Ectodermal cell (in vitro differentiated cells): ENCODE results near the gene GCLM.
"Not testable (repeated sequence)": the region's sequence is repeated elsewhere in the genome, so short reads cannot be mapped to it uniquely, and the experiment has no call there.

Experiments used
- H3K27ac ChIP-seq: 2 replicates; pipeline ENCODE4 v1.7.0; 2013; ENCODE audit warnings: mild to moderate bottlenecking, low read depth, low read length; ENCODE audit not compliant: insufficient read depth, poor library complexity, severe bottlenecking
- H3K27me3 ChIP-seq: 2 replicates; pipeline ENCODE4 v1.7.0; 2013; ENCODE audit warnings: mild to moderate bottlenecking, low read length; ENCODE audit not compliant: insufficient read depth, control insufficient read depth, poor library complexity, severe bottlenecking
- H3K36me3 ChIP-seq: one replicate; pipeline ENCODE4 v1.7.0; 2013; ENCODE audit warnings: low read length; ENCODE audit not compliant: control insufficient read depth, insufficient read depth
- H3K4me1 ChIP-seq: one replicate; pipeline ENCODE4 v1.7.0; 2013; ENCODE audit warnings: low read length; ENCODE audit not compliant: control insufficient read depth, insufficient read depth
- H3K4me3 ChIP-seq: 2 replicates; pipeline ENCODE4 v1.7.0; 2013; ENCODE audit warnings: low read depth, low read length, control low read depth; ENCODE audit not compliant: insufficient read depth
- H3K9me3 ChIP-seq: 2 replicates; pipeline ENCODE4 v1.7.0; 2013; ENCODE audit warnings: mild to moderate bottlenecking, low read length, moderate library complexity; ENCODE audit not compliant: control insufficient read depth
- WGBS, 2 experiments: methylation state at CpG; one replicate each; pipeline ENCODE4 v1.1.7; 2013; ENCODE audit warnings: missing lambda C conversion rate in 2 of 2; 5-methylcytosine and 5-hydroxymethylcytosine counted together

GCLM gene

DNA sequence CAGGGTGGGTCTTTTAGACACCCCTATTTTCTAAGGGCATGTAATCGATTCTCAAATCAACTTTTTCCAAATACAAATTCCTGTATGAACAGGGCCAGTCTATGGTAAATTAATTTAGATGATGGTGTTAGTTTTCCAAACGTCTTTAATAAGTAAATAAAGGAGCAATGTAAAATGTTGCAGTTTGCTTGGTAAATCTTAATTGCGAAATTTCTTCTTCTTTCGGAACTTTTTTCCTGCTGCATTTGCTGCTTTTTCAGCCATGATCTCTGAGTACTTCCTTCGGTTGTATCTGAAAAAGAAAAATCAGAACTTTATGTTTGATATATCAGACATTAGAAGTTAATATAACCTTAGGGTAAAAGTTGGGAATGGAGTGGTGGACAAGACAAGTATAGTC, 39.6 kb downstream of the GCLM start:
- H3K27ac ChIP-seq: no peak overlapping the region
- H3K36me3 ChIP-seq: peaks cover 28% of the 10 kb centered on the region
- 96 to 99% methylated on average over 3 to 4 of the region's 5 CpGs for WGBS, 2 experiments
- H3K9me3 ChIP-seq: no peaks in the 10 kb centered on the region
- no peaks in the 10 kb centered on the region for H3K27me3 ChIP-seq
- no peaks in the 10 kb centered on the region for H3K4me1 ChIP-seq
- H3K4me3 ChIP-seq: no peak overlapping the region

DNA sequence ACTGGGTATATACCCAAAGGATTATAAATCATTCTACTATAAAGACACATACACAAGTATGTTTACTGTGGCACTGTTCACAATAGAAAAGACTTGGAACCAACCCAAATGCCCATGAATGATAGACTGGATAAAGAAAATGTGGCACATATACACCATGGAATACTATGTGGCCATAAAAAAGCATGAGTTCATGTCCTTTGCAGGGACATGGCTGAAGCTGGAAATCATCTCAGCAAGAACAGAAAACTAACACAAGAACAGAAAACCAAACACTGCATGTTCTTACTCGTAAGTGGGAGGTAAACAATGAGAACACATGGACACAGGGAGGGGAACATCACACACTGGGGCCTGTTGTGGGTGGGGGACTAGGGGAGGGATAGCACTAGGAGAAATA, 40.7 kb downstream of the GCLM start:
- H3K27ac ChIP-seq, H3K9me3 ChIP-seq, H3K4me1 ChIP-seq, H3K4me3 ChIP-seq, H3K27me3 ChIP-seq: not testable (repeated sequence)
- WGBS, 2 experiments: 96 to 100% methylated on average over 1 of the region's 1 CpG
- H3K36me3 ChIP-seq: peaks cover 17% of the 10 kb centered on the region

DNA sequence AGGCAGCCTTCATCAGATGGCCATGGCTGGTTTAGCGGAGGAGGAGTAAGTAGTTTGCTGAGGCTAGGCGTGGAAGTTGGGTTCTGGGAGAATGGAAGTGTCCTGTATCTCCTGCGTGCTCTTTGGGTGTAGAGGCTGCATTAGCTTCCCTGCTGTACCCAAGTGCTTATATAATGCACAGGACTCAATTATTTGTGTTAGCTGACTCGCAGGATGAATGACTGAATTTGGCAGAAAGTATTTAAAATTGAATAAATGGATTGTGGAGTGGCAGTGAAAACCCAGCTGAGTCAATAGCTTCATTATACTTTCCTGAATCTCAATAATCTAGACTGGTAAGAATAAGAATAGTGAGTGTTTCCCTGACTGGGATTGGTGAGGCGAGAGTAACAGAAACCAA, 44.0 kb downstream of the GCLM start:
- H3K27me3 ChIP-seq: no peaks in the 10 kb centered on the region
- H3K9me3 ChIP-seq: no peaks in the 10 kb centered on the region
- H3K4me3 ChIP-seq: no peak overlapping the region
- peaks cover 7% of the 10 kb centered on the region for H3K36me3 ChIP-seq
- no peaks in the 10 kb centered on the region for H3K4me1 ChIP-seq
- WGBS, 2 experiments: 94 to 95% methylated on average over 5 of the region's 5 CpGs
- no peak overlapping the region for H3K27ac ChIP-seq

DNA sequence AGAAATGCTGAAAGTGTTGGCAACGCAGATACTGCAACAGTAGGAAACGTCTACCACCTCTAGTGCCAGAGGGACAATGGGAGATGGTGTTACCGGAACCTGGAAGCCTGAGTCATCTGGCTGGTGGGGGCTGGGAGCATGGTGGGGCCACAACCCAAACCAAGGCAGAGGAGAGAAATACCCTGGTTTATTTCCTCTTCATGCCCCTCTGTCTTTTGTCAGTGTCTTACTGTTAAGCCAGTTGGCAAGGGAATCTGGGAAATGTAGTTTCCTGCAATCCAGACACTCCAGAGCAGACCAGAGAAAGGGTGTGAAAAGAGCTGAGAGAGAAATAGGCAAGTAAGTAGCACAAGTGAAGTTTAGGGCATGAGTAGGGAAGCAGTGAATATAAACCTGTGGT, 45.1 kb downstream of the GCLM start:
- Histone ChIP-seq H3K27me3 (no peaks in the 10 kb centered on the region), H3K27ac (no peak overlapping the region), H3K4me1 (no peaks in the 10 kb centered on the region), H3K36me3 (peaks cover 5% of the 10 kb centered on the region), H3K4me3 (no peak overlapping the region), H3K9me3 (no peaks in the 10 kb centered on the region)
- WGBS, 2 experiments: 85 to 86% methylated on average over 3 of the region's 3 CpGs

DNA sequence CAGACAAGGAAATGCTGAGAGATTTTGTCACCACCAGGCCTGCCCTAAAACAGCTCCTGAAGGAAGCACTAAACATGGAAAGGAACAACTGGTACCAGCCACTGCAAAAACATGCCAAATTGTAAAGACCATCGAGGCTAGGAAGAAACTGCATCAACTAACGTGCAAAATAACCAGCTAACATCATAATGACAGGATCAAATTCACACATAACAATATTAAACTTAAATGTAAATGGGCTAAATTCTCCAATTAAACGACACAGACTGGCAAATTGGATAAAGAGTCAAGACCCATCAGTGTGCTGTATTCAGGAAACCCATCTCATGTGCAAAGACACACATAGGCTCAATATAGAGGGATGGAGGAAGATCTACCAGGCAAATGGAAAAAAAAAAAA, 51.6 kb downstream of the GCLM start:
- not testable (repeated sequence) for H3K9me3 ChIP-seq, H3K27me3 ChIP-seq, H3K4me3 ChIP-seq, H3K36me3 ChIP-seq, H3K27ac ChIP-seq, H3K4me1 ChIP-seq
- WGBS, 2 experiments: 74% methylated on average over 2 of the region's 3 CpGs; no CpG with 5 or more reads in 1 of the 2 experiments

DNA sequence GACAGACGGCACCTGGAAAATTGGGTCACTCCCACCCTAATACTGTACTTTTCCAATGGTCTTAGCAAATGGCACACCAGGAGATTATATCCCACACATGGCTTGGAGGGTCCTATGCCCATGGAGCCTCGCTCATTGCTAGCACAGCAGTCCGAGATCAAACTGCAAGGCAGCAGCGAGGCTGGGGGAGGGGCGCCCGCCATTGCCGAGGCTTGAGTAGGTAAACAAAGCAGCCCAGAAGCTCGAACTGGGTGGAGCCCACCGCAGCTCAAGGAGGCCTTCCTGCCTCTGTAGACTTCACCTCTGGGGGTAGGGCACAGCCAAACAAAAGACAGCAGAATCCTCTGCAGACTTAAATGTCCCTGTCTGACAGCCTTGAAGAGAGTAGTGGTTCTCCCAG, 53.2 kb downstream of the GCLM start:
- not testable (repeated sequence) for H3K27ac ChIP-seq, H3K4me3 ChIP-seq, H3K36me3 ChIP-seq, H3K27me3 ChIP-seq, H3K4me1 ChIP-seq, H3K9me3 ChIP-seq
- WGBS, 2 experiments: 87 to 92% methylated on average over 9 of the region's 9 CpGs

DNA sequence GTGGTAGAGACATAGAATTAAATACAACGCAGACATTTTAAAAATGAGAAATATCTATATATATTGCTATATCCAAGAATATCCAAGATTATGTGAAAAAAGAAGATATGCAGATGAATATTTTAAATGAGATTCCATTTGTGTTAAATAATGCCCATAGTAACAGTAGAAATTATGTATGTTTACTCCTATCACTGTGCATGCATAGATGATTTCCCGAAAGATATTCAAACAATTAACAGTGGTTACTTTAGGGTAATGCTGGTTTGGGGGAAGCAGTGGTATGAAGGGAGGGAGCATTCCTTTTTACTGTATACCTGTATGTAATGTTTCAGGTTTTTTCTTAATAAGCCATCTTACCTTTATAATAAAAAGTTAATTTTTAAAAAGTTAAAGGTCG, 55.3 kb downstream of the GCLM start:
- no peaks in the 10 kb centered on the region for H3K36me3 ChIP-seq
- no peak overlapping the region for H3K27ac ChIP-seq
- no peaks in the 10 kb centered on the region for H3K9me3 ChIP-seq
- H3K4me3 ChIP-seq: no peak overlapping the region
- H3K27me3 ChIP-seq: no peaks in the 10 kb centered on the region
- 98 to 100% methylated on average over 1 to 2 of the region's 3 CpGs for WGBS, 2 experiments
- no peaks in the 10 kb centered on the region for H3K4me1 ChIP-seq

DNA sequence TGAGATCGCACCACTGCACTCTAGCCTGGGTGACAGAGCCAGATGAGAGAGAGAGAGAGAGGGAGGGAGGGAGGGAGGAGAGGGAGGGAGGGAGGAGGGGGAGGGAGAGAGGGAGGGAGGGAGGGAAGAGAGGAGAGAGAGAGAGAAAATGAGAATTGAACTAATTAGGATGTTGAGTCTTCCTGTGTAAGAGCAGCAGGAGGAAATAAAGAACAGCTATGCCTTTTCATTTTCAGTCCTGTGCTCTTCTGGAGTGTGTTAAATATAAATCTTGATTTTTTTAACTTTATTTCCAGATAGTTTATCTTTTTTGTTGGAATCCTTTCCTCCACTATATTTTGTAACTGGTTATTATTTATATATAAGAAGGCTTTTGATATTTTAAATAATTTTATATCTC, 57.4 kb downstream of the GCLM start:
- WGBS, 2 experiments: 83 to 86% methylated on average over 1 of the region's 1 CpG
- no peaks in the 10 kb centered on the region for H3K36me3 ChIP-seq
- H3K27ac ChIP-seq: no peak overlapping the region
- H3K4me1 ChIP-seq: no peaks in the 10 kb centered on the region
- no peak overlapping the region for H3K4me3 ChIP-seq
- H3K27me3 ChIP-seq: no peaks in the 10 kb centered on the region
- no peaks in the 10 kb centered on the region for H3K9me3 ChIP-seq

DNA sequence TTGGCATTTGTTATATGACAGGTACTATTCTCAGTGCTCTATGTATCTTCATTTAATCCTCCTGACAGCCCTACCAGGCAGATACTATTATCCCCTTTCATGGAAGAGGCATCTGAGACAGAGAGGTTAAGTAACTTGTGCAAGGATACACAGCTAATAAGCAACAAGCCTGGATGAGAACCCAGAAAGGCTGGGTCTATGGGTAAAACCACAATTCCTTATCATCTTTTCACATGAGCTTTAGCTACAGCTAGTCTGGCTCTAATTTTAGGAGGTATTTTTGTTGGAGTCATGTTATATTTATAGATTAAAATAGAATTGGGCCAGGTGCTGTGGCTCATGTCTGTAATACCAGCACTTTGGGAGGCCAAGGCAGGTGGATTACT, 57.9 kb downstream of the GCLM start:
- no peaks in the 10 kb centered on the region for H3K27me3 ChIP-seq
- H3K36me3 ChIP-seq: no peaks in the 10 kb centered on the region
- H3K9me3 ChIP-seq: no peaks in the 10 kb centered on the region
- H3K27ac ChIP-seq: no peak overlapping the region
- no peaks in the 10 kb centered on the region for H3K4me1 ChIP-seq
- H3K4me3 ChIP-seq: no peak overlapping the region

DNA sequence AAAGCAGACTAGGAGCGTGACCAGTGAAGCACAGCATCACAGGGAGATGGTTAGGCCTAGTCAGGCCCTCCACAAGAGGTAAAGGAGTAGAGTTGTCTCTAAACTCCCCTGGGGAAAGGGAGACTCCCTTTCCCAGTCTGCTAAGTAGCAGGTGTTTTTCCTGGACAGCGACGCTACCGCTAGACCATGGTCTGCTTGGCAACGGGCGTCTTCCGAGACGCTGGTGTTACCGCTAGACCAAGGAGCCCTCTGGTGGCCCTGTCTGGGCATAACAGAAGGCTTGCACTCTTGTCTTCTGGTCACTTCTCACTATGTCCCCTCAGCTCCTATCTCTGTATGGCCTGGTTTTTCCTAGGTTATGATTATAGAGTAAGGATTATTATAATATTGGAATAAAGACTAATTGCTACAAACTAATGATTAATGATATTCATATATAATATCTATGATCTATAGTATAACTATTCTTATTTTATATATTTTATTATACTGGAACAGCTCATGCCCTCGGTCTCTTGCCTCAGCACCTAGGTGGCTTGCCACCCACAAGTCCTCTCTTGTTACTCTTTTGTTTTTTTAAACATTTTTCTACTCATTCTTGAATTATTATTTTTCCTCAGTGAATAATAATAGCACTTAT, 58.4 kb downstream of the GCLM start:
- not testable (repeated sequence) for H3K4me1 ChIP-seq, H3K27me3 ChIP-seq, H3K36me3 ChIP-seq, H3K4me3 ChIP-seq, H3K9me3 ChIP-seq, H3K27ac ChIP-seq
- WGBS, 2 experiments: 15 to 28% methylated on average over 9 to 10 of the region's 10 CpGs

DNA sequence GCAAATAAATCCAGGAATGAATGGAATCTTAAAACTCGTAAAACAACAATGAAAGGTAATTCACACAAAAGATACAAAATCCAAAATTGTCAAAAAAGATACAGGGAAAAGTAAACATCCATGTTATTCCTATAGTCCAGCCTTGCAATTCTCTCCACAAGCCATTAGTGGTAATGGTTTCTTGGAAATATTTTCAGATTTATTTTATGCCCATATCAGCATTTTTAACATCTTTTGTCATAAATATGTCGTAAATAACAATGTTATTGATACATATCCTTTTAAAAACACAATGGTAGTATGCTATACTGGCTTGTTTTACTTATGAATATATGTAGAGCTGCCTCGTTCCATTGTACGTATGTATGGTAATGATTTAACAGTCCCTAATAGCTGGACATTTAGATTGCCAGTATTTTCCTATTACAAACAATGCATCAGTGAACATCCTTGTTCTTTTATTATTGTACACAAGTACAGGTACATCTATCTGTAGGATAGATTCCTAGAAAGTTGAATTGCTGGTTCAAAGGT, 60.8 kb downstream of the GCLM start:
- Histone ChIP-seq H3K9me3 (no peaks in the 10 kb centered on the region), H3K27ac (no peak overlapping the region), H3K27me3 (no peaks in the 10 kb centered on the region), H3K4me3 (peak overlapping the region; percentile 64), H3K4me1 (no peaks in the 10 kb centered on the region), H3K36me3 (no peaks in the 10 kb centered on the region)
- 92 to 93% methylated on average over 1 to 4 of the region's 4 CpGs for WGBS, 2 experiments
